G401 (cell line): Measurements from ENCODE around the gene CMTM3. TPM values are rescaled to one million over a fixed set of nuclear protein-coding genes. Genes with fewer than 3 reads are reported as not detected.
A peak's percentile ranks its signal among the peaks of the same experiment; 100 is the strongest.
"Not testable (repeated sequence)": the region's sequence is repeated elsewhere in the genome, so short reads cannot be mapped to it uniquely, and the experiment has no call there.

Source experiments
- DNase-seq: peaks from one replicate; pipeline ENCODE4 v3.0.0-alpha.2; 2015; ENCODE audit warnings: low spot score
- in situ Hi-C: cut with HindIII; loops from 2 replicates; pipeline ENCODE4 v1.10.0; 2016; ENCODE audit warnings: low sequenced_read_pairs, mixed read lengths
- total RNA-seq: library from RNA; depleted of rRNA; stranded (reverse); fragments of >200 nt; shearing (Covaris generic); gene quantifications from 2 replicates; pipeline ENCODE4 v1.2.3, GENCODE V29; 2014

CMTM3 gene
- total RNA-seq, 1 experiment from 2014 or later = 62.1 TPM

GRCh38 chr16:66580605-66581209 is 23.8 kb upstream of the CMTM3 start:
- no peak for DNase-seq
- in situ Hi-C loops = no loop called here

DNA sequence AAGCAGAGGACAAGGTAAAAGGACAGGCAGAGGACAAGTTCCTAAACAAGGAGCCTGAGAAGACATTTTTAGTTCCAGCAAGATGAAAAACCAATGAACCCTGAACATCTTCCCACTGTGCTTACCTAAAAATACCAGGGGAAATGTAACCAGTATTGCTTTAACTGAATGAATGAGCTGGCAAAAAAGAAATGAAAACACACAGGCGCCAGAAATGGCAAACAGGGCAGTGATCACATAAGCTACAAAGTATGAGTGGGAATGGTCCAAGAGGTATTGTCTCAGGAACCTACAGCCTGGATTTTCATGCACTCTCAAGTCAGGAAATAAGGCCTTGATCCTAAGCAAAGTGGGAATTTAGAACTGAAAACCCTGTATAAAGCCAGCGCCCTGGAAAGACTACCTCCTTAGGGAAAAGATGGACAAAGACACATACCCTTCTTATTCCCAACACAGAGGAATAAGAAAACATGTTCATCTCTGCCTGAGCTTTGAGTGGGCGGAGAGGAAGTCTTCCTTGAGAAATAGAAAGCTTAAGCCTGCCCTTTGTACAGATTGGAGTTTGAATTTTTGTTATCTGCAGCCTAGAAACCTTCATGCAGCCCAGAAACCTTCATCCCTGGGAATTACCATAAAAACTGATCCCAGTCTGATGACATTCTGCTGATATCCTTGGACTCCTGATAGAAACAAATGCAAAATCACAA is 23.1 kb upstream of the CMTM3 start:
- DNase-seq = no peak
- in situ Hi-C loops = no loop called here

- DNase-seq = no peak
- in situ Hi-C loops = no loop called here
Measured at GRCh38 chr16:66585481-66586239, 18.8 kb upstream of the CMTM3 start.

DNA sequence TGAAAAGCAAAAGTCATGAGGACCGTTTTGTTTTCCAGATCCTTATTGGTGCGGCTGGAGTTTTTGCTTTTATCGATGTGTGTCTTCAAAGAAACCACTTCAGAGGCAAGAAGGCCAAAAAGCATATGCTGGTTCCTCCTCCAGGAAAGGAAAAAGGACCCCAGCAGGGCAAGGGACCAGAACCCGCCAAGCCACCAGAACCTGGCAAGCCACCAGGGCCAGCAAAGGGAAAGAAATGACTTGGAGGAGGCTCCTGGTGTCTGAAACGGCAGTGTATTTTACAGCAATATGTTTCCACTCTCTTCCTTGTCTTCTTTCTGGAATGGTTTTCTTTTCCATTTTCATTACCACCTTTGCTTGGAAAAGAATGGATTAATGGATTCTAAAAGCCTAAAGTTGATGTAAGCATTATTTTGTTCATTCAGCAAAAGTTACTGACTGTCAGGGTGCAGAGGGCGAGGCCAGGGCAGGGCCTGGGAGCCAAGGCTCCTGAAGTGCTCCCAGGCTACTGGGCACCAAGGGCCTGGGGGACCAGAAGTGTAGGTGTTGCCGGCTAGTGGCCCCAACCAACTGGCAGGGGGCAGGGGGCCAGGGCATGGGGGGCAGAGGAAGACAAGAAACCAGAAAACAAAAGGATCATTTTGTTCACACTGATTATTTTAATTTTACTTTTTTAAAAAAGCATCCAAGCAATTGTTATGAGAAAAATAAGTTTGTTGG is 16.5 kb upstream of the CMTM3 start:
- DNase-seq = no peak
- in situ Hi-C loops = no loop called here

DNA sequence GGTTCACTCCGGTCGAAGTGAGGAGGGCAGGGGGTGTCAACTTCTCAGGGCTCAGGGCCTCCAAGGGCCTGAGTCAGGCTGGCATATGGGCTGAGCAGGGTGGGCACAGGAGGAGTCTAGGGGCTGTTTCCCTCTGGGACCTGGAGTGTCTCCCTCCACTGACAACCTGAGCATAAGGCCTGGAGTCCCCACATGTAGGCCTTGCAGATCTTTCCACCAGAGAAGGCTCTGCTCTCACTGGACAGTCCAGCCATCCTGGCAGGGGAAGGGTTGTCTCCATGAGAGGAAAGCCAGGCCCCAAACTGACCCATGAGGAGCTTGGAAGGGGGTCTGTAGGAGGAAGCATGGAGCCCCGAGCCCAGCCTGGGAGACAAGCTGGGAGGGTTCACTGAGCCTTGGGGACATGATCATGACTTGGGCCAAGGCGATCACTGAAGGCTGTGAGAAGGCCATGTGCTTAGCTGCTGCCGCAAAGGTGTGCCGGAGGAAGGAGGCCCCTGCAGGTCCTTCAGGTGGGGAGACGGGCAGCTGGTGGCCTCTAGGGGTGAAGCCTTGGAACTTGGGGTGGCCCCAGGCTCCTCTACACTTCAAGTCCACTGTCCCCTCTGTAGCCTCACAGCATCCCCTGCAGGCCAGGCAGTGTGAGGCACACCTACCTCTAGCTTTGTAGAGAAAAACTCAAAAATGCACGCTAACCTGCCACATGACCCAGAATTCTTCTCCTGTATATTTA is 15.4 kb upstream of the CMTM3 start:
- peak; percentile 29 for DNase-seq
- in situ Hi-C loops = no loop called here

DNA sequence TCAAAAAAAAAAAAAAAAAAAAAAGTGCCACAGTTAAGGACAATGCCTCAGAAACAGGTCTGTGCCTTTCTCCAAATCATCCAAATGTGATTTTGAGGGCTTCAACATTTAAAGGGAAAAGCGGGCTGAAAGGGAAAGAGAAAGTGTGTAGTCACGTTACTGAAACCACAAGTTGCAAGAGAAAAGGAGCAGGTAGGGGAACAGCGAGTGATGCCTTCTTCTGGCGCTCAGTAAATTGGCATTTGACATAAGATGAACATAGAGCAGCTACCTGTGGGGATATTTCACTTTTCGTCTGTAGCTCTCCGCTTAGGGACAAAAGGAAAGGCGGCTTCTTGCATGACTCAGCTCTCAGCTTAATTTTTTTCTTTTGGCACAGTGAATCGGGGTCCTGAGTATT is 14.2 kb upstream of the CMTM3 start:
- in situ Hi-C loops = no loop called here
- no peak for DNase-seq

- no peak for DNase-seq
- in situ Hi-C loops = no loop called here
Measured at GRCh38 chr16:66591018-66591417, 13.5 kb upstream of the CMTM3 start.

DNA sequence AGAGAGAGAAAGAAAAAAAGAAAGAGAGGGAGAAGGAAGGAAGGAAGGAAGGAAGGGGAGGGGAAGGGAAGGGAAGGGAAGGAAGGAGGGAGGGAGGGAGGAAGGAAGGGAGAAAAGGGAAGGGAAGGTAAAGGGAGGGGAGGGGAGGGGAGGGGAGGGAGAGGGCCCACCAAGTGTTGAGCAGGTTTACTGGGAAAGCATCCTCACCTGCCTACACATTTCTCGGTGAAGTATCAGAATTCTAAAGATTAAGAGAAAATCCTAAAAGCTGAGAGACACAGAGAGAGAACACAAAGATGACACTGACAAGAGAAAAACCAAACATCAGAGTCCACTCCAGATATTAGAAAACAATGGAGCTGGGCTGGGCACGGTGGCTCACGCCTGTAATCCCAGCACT is 12.3 kb upstream of the CMTM3 start:
- DNase-seq = no peak
- in situ Hi-C loops = no loop called here

GRCh38 chr16:66592814-66593213 is 11.7 kb upstream of the CMTM3 start:
- DNase-seq = no peak
- in situ Hi-C loops = no loop called here

- in situ Hi-C loops = no loop called here
- no peak for DNase-seq
Measured at GRCh38 chr16:66594739-66595138, 9.8 kb upstream of the CMTM3 start.

DNA sequence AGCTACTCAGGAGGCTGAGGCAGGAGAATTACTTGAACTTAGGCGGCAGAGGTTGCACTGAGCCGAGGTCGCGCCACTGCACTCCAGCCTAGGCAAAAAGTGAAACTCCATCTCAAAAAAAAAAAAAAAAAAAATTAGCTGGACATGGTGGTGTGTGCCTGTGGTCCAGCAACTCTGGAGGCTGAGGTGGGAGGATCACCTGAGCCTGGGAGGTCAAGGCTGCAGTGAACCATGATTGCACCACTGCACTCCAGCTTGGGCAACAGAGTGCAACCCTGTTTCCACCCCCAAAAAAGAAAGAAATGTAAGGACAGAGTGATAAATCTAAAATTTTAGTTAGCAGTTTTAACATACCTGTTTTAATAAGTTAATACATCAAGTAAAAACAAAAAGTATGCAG is 7.9 kb upstream of the CMTM3 start:
- in situ Hi-C loops, DNase-seq: not testable (repeated sequence)

DNA sequence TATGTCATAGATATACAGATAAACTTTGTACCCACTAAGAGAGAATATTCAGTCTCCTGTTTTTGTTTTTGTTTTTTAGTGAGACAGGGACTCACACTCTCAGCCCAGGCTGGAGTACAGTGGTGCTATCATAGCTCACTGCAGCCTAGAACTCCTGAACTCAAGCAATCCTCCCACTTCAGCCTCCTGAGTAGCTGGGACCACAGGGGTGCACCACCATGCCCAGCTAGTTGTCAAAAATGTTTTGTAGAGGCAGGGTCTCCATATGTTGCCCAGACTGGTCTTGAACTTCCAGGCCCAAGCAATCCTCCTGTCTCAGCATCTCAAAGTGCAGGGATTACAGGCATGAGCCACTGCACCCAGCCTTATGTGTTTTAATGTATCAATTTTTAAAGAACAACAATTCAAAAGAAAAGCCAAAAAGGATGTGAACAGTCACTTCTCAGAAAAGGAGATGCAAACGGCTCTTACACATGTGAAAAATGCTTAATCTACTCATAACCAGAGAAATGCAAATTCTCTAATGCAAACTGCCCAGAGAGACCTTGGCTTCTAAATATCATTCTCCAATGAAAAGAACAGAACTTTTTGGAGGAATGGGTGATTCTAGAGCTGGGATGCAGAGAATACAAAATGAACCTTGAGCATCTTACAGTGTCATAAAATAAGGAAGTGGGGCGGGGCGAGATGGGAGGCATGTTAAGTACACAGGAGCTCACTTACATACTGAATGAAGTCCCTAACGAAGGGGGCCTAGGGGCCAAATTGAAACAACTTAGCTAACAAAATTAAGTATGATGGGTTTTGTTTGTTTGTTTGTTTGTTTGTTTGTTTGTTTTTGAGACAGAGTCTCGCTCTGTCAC is 7.3 kb upstream of the CMTM3 start:
- in situ Hi-C loops = no loop called here
- DNase-seq = no peak

GRCh38 chr16:66598111-66598510 is 6.4 kb upstream of the CMTM3 start:
- no peak for DNase-seq
- in situ Hi-C loops = no loop called here

GRCh38 chr16:66599726-66600125 is 4.8 kb upstream of the CMTM3 start:
- no peak for DNase-seq
- in situ Hi-C loops = no loop called here

- no peak for DNase-seq
- in situ Hi-C loops = no loop called here
Measured at GRCh38 chr16:66600477-66600876, 4.0 kb upstream of the CMTM3 start.

- no peak for DNase-seq
- in situ Hi-C loops = no loop called here
Measured at GRCh38 chr16:66601471-66601870, 3.0 kb upstream of the CMTM3 start.

DNA sequence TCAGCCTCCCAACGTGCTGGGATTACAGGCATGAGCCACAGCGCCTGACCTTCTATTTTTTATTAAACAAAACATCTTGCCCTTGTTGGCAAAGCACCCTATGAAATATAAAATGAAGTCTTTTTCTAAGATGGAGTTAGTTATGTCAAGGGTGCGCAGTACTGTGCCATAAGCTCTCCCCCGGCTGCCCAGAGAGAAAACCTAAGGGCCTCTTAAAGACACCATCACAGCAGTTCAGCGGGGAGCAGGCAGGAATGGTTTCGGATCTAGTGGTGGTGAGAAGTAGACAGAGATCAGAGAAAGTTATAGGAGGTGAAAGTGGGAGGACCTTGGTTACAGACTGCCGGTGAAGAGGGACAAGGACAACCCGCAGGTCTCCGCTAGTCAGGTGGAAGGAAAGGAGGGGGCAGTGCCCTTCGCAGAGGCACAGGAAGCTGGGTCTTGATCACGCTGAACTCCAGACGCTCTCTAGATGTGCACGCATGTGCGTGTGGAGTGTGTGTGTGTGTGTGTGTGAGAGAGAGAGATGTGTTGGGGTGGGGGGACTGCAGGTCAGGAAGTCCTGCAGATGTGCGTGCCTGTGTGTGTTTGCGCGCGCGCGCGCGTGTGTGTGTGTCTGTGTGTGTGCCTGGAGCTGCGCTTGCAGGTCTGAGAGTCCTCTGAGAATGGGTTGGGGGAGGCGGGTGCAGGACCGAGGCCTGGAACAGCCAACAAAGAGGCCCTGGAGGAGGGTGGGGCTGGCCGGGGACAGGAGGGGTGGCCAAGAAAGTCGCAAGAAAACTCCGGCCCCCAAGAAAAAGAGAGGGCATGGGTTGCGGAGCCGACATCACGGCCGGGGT is 748 bp upstream of the CMTM3 start:
- DNase-seq = no peak
- in situ Hi-C loops = no loop called here
